ENCODE measurements around the gene SMAD1.

GRCh38 chr4:145553375-145553774, 71.7 kb downstream of the SMAD1 start:
- TF ChIP-seq, protein P1, sequence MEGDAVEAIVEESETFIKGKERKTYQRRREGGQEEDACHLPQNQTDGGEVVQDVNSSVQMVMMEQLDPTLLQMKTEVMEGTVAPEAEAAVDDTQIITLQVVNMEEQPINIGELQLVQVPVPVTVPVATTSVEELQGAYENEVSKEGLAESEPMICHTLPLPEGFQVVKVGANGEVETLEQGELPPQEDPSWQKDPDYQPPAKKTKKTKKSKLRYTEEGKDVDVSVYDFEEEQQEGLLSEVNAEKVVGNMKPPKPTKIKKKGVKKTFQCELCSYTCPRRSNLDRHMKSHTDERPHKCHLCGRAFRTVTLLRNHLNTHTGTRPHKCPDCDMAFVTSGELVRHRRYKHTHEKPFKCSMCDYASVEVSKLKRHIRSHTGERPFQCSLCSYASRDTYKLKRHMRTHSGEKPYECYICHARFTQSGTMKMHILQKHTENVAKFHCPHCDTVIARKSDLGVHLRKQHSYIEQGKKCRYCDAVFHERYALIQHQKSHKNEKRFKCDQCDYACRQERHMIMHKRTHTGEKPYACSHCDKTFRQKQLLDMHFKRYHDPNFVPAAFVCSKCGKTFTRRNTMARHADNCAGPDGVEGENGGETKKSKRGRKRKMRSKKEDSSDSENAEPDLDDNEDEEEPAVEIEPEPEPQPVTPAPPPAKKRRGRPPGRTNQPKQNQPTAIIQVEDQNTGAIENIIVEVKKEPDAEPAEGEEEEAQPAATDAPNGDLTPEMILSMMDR (IDR thresholded peaks at IDR 0.05; ENCODE audit: low read depth, low read length): no peak
- no peak for TF ChIP-seq EZH2phosphoT487 (IDR thresholded peaks at IDR 0.05; ENCODE audit: low read depth)
